ENCODE results near the gene ADRA2C. TPM values are rescaled to one million over a fixed set of nuclear protein-coding genes. Genes with fewer than 3 reads are reported as not detected.

ADRA2C gene
- total RNA-seq, 1 experiment from 2014 or later: 28.1 TPM

- TF ChIP-seq ELF1 (IDR thresholded peaks at IDR 0.05; ENCODE audit: borderline replicate concordance, low read depth): no peak
- no peak for TF ChIP-seq CTCF (IDR thresholded peaks at IDR 0.05 in 2 of 3, conservative IDR thresholded peaks at IDR 0.05 in 1 of 3; ENCODE audit: borderline replicate concordance in 1 of 3, insufficient read depth in 1 of 3, low read depth in 2 of 3, low read length in 2 of 3)
- TF ChIP-seq, protein P1, sequence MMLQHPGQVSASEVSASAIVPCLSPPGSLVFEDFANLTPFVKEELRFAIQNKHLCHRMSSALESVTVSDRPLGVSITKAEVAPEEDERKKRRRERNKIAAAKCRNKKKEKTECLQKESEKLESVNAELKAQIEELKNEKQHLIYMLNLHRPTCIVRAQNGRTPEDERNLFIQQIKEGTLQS (IDR thresholded peaks at IDR 0.05): no peak
- no peak for TF ChIP-seq RAD21 (IDR thresholded peaks at IDR 0.05; ENCODE audit: low read depth)
These were observed 14.2 kb upstream of the ADRA2C start (continued) for GRCh38 chr4:3752022-3752421.

GRCh38 chr4:3753726-3754412, 12.3 kb upstream of the ADRA2C start:
- ChIA-PET RAD21 (ENCODE audit: low non-redundant PET in 1 of 2, low total read pairs in 2 of 2, uncharacterized antibody in 2 of 2, unreplicated experiment in 2 of 2) (no interaction called here), POLR2A (no interaction called here), CTCF (interaction anchor here (1.6 kb wide), 1 partner anchor 11 kb away, joined by 5 read pairs; no protein-coding TSS in a partner anchor)
- H3K27ac ChIP-seq (ENCODE audit: low read depth, low read length): no peak overlapping the region
- ATAC-seq (no peak), DNase-seq (ENCODE audit: low read depth, low spot score) (no peak)
- H3K4me2 ChIP-seq (ENCODE audit: low read length): no peak overlapping the region
- no peaks in the 10 kb centered on the region for H3K9me2 ChIP-seq (ENCODE audit: insufficient read depth)
- no peaks in the 10 kb centered on the region for H4K20me1 ChIP-seq (ENCODE audit: insufficient read depth)
- H3K36me3 ChIP-seq (ENCODE audit: control insufficient read depth in 1 of 2, insufficient read depth in 2 of 2, low read length in 2 of 2): no peaks in the 10 kb centered on the region
- no peaks in the 10 kb centered on the region for H3K79me2 ChIP-seq (ENCODE audit: insufficient read depth, low read length)
- H3K27me3 ChIP-seq (ENCODE audit: insufficient read depth, low read length): no peaks in the 10 kb centered on the region
- no peak for TF ChIP-seq SIN3A (IDR thresholded peaks at IDR 0.05; ENCODE audit: low read depth)
- no peak for TF ChIP-seq EZH2 (IDR thresholded peaks at IDR 0.05)
- no peak for TF ChIP-seq POLR2A (IDR thresholded peaks at IDR 0.05; ENCODE audit: borderline replicate concordance, extremely low read depth, insufficient read depth, insufficient read length)
- TF ChIP-seq ELF1 (IDR thresholded peaks at IDR 0.05; ENCODE audit: borderline replicate concordance, low read depth): no peak
- TF ChIP-seq CTCF (IDR thresholded peaks at IDR 0.05 in 2 of 3, conservative IDR thresholded peaks at IDR 0.05 in 1 of 3; ENCODE audit: borderline replicate concordance in 1 of 3, insufficient read depth in 1 of 3, low read depth in 2 of 3, low read length in 2 of 3): no peak
- TF ChIP-seq JUND (IDR thresholded peaks at IDR 0.05): no peak
- no peak for TF ChIP-seq CBX3 (IDR thresholded peaks at IDR 0.05; ENCODE audit: low read depth)
- TF ChIP-seq ZBTB33 (IDR thresholded peaks at IDR 0.05; ENCODE audit: extremely low read depth, insufficient replicate concordance, low read length): no peak
- no peak for TF ChIP-seq RAD21 (IDR thresholded peaks at IDR 0.05; ENCODE audit: low read depth)
- no peak for TF ChIP-seq ZNF274 (IDR thresholded peaks at IDR 0.05; ENCODE audit: low read depth, low read length)
- TF ChIP-seq, protein P1 (IDR thresholded peaks at IDR 0.05): no peak
- TF ChIP-seq POLR2AphosphoS5 (IDR thresholded peaks at IDR 0.05; ENCODE audit: low read depth, low read length): no peak
- no peaks in the 10 kb centered on the region for H3K9me3 ChIP-seq (ENCODE audit: control insufficient read depth in 1 of 2, insufficient read depth in 1 of 2, low read depth in 1 of 2, low read length in 2 of 2)
- peaks cover 0 to 7% of the 10 kb centered on the region in 2 experiments; a peak in 1 of 4 replicates for H3K4me1 ChIP-seq (ENCODE audit: control insufficient read depth in 1 of 2, insufficient read depth in 2 of 2, low read length in 2 of 2)
- no peak overlapping the region for H3K9ac ChIP-seq (ENCODE audit: low read length)
- intact Hi-C loops (cut with micrococcal nuclease): no loop called here
- BruUV-seq (replicated peaks): no TSS peak
- H2AFZ ChIP-seq (ENCODE audit: low read depth, low read length, poor library complexity, severe bottlenecking): no peak overlapping the region
- H3K4me3 ChIP-seq (replicated peaks in 1 of 2; ENCODE audit: low read depth in 1 of 2, low read length in 2 of 2): no peak overlapping the region

All from HCT116 (cell line).